Neuronal stem cell (in vitro differentiated cells): Measurements from ENCODE around the gene GRIK4.

Experiments used
- DNase-seq: peaks from one replicate; pipeline ENCODE4 v3.0.0-alpha.2; 2013; ENCODE audit warnings: low spot score
- H2AFZ ChIP-seq: one replicate; pipeline ENCODE4 v1.6.1; 2013; ENCODE audit warnings: mild to moderate bottlenecking, low read length, inconsistent platforms
- H2AK5ac ChIP-seq: 2 replicates; pipeline ENCODE4 v1.6.1; 2013; ENCODE audit warnings: low read depth, mild to moderate bottlenecking, inconsistent platforms, low read length, moderate library complexity, mixed read lengths
- H2BK120ac ChIP-seq: 2 replicates; pipeline ENCODE4 v1.6.1; 2013; ENCODE audit warnings: low read depth, mild to moderate bottlenecking, inconsistent platforms, low read length, moderate library complexity, mixed read lengths
- H2BK12ac ChIP-seq: one replicate; pipeline ENCODE4 v1.6.1; 2013; ENCODE audit warnings: low read length, inconsistent platforms
- H2BK15ac ChIP-seq: 2 replicates; pipeline ENCODE4 v1.6.1; 2013; ENCODE audit warnings: mild to moderate bottlenecking, low read length, inconsistent platforms, mixed read lengths
- H2BK5ac ChIP-seq: one replicate; pipeline ENCODE4 v1.6.1; 2013; ENCODE audit warnings: inconsistent platforms, mild to moderate bottlenecking, low read length, moderate library complexity
- H3K14ac ChIP-seq: one replicate; pipeline ENCODE4 v1.6.1; 2013; ENCODE audit warnings: low read length, inconsistent platforms
- H3K18ac ChIP-seq: 2 replicates; pipeline ENCODE4 v1.6.1; 2013; ENCODE audit warnings: low read length, inconsistent platforms
- H3K23ac ChIP-seq: 2 replicates; pipeline ENCODE4 v1.6.1; 2013; ENCODE audit warnings: low read depth, mild to moderate bottlenecking, mixed read lengths, low read length, inconsistent platforms; ENCODE audit not compliant: poor library complexity
- H3K27ac ChIP-seq: replicated peaks from 3 replicates; pipeline ENCODE4 v1.5.1; 2013; ENCODE audit warnings: low read length, inconsistent platforms
- H3K27me3 ChIP-seq, 3 experiments: 2 replicates each; pipeline ENCODE4 v1.6.1; 2013; ENCODE audit warnings: low read length in 3 of 3, mild to moderate bottlenecking in 2 of 3, inconsistent platforms in 1 of 3, low read depth in 1 of 3, mixed read lengths in 1 of 3, moderate library complexity in 1 of 3; ENCODE audit not compliant: control insufficient read depth in 3 of 3, insufficient read depth in 3 of 3
- H3K36me3 ChIP-seq, 2 donors: replicated peaks in 1 of 2; 2 replicates each; pipeline ENCODE4 v1.6.1; 2013; ENCODE audit warnings: low read length in 2 of 2; ENCODE audit not compliant: control insufficient read depth in 2 of 2, insufficient read depth in 2 of 2
- H3K4ac ChIP-seq: 2 replicates; pipeline ENCODE4 v1.6.1; 2013; ENCODE audit warnings: inconsistent platforms, mild to moderate bottlenecking, low read length, moderate library complexity
- H3K4me1 ChIP-seq, 2 donors: 1 replicate in 1 of 2; 2 replicates in 1 of 2; pipeline ENCODE4 v1.6.1; 2013; ENCODE audit warnings: low read length in 2 of 2, low read depth in 1 of 2; ENCODE audit not compliant: control insufficient read depth in 2 of 2, insufficient read depth in 1 of 2
- H3K4me2 ChIP-seq: one replicate; pipeline ENCODE4 v1.6.1; 2013; ENCODE audit warnings: mild to moderate bottlenecking, low read length, inconsistent platforms; ENCODE audit not compliant: insufficient read depth, poor library complexity, severe bottlenecking
- H3K4me3 ChIP-seq, 2 donors: 2 replicates each; pipeline ENCODE4 v1.5.1; 2013; ENCODE audit warnings: low read length in 2 of 2, mild to moderate bottlenecking in 2 of 2, inconsistent platforms in 1 of 2, moderate library complexity in 1 of 2
- H3K79me1 ChIP-seq: one replicate; pipeline ENCODE4 v1.6.1; 2013; ENCODE audit warnings: low read depth, mild to moderate bottlenecking, inconsistent platforms, low read length, moderate library complexity
- H3K9ac ChIP-seq: one replicate; pipeline ENCODE4 v1.6.1; 2013; ENCODE audit warnings: mild to moderate bottlenecking, low read depth, low read length, inconsistent platforms; ENCODE audit not compliant: poor library complexity
- H3K9me3 ChIP-seq, 2 donors: replicated peaks in 1 of 2; 2 replicates each; pipeline versions ENCODE3 to v1.6.1; 2013; ENCODE audit warnings: low read length in 2 of 2, mild to moderate bottlenecking in 2 of 2, inconsistent platforms in 1 of 2, low read depth in 1 of 2, mixed read lengths in 1 of 2, moderate library complexity in 1 of 2; ENCODE audit not compliant: control insufficient read depth in 2 of 2, insufficient read depth in 1 of 2
- H4K8ac ChIP-seq: one replicate; pipeline ENCODE4 v1.6.1; 2013; ENCODE audit warnings: low read depth, mild to moderate bottlenecking, inconsistent platforms, low read length, moderate library complexity
- H4K91ac ChIP-seq: one replicate; pipeline ENCODE4 v1.6.1; 2013; ENCODE audit warnings: low read length, low read depth, mild to moderate bottlenecking, inconsistent platforms; ENCODE audit not compliant: poor library complexity
- WGBS, 2 donors: extraction: QIAGEN DNeasy Blood & Tissue Kit; methylation state at CpG; one replicate each; pipeline ENCODE4 v1.1.7; 2013; ENCODE audit warnings: missing lambda C conversion rate in 2 of 2, mixed read lengths in 1 of 2; ENCODE audit not compliant: insufficient read length in 2 of 2, insufficient replicate concordance in 1 of 2; ENCODE audit errors: extremely low coverage in 2 of 2; 5-methylcytosine and 5-hydroxymethylcytosine counted together

The GRIK4 gene

GRCh38 chr11:120612513-120613263 is 101.1 kb downstream of the GRIK4 start:
- no peak overlapping the region for H3K27ac ChIP-seq
- no peak overlapping the region for H2BK15ac ChIP-seq
- no peak overlapping the region for H4K8ac ChIP-seq
- no peak overlapping the region for H3K18ac ChIP-seq
- peaks cover 4 to 5% of the 10 kb centered on the region in 2 donors for H3K9me3 ChIP-seq
- WGBS, 2 donors: no CpG with 5 or more reads among the region's 8 CpGs
- no peak overlapping the region for H2BK12ac ChIP-seq
- H3K4me3 ChIP-seq: no peak overlapping the region
- no peak overlapping the region for H2BK120ac ChIP-seq
- no peaks in the 10 kb centered on the region for H3K36me3 ChIP-seq
- H3K23ac ChIP-seq: no peak overlapping the region
- no peak overlapping the region for H2AK5ac ChIP-seq
- DNase-seq: no peak
- H3K9ac ChIP-seq: no peak overlapping the region
- no peak overlapping the region for H2BK5ac ChIP-seq
- peaks cover 15 to 28% of the 10 kb centered on the region in 2 donors for H3K4me1 ChIP-seq
- peaks cover 0 to 7% (median 3%) of the 10 kb centered on the region in 3 experiments for H3K27me3 ChIP-seq
- no peak overlapping the region for H3K14ac ChIP-seq
- H3K4ac ChIP-seq: no peak overlapping the region
- no peaks in the 10 kb centered on the region for H3K79me1 ChIP-seq
- H4K91ac ChIP-seq: no peak overlapping the region
- no peak overlapping the region for H2AFZ ChIP-seq
- H3K4me2 ChIP-seq: no peak overlapping the region

- Histone ChIP-seq H2BK120ac (no peak overlapping the region), H3K79me1 (no peaks in the 10 kb centered on the region), H3K4me1 (peaks cover 15 to 23% of the 10 kb centered on the region in 2 donors), H3K36me3 (no peaks in the 10 kb centered on the region), H3K4me2 (no peak overlapping the region), H3K27ac (no peak overlapping the region), H2BK12ac (no peak overlapping the region), H3K4ac (no peak overlapping the region), H3K4me3 (peak overlapping the region in 1 of 2 donors; percentile 40), H2AFZ (no peak overlapping the region), H2AK5ac (no peak overlapping the region), H3K9ac (no peak overlapping the region), H3K27me3 (peaks cover 0 to 3% (median 3%) of the 10 kb centered on the region in 3 experiments), H4K91ac (no peak overlapping the region), H2BK5ac (no peak overlapping the region), H3K9me3 (peaks cover 9 to 11% of the 10 kb centered on the region in 2 donors), H3K14ac (no peak overlapping the region), H2BK15ac (no peak overlapping the region), H4K8ac (no peak overlapping the region), H3K23ac (no peak overlapping the region), H3K18ac (peak overlapping the region; percentile 17)
- DNase-seq: no peak
- WGBS, 2 donors: no CpG with 5 or more reads among the region's 6 CpGs
These were observed 102.0 kb downstream of the GRIK4 start for GRCh38 chr11:120613264-120614226.

- Histone ChIP-seq H3K23ac (no peak overlapping the region), H2AK5ac (no peak overlapping the region), H3K4me2 (no peak overlapping the region), H3K27me3 (peaks cover 0 to 3% (median 2%) of the 10 kb centered on the region in 3 experiments), H2BK15ac (no peak overlapping the region), H3K14ac (no peak overlapping the region), H3K18ac (no peak overlapping the region), H4K91ac (no peak overlapping the region), H2BK5ac (no peak overlapping the region), H3K27ac (no peak overlapping the region), H3K9me3 (peaks cover 14 to 19% of the 10 kb centered on the region in 2 donors), H2BK120ac (no peak overlapping the region), H2AFZ (no peak overlapping the region), H2BK12ac (no peak overlapping the region), H4K8ac (no peak overlapping the region), H3K9ac (no peak overlapping the region), H3K4ac (no peak overlapping the region), H3K79me1 (no peaks in the 10 kb centered on the region), H3K4me3 (no peak overlapping the region), H3K4me1 (peaks cover 8 to 13% of the 10 kb centered on the region in 2 donors), H3K36me3 (no peaks in the 10 kb centered on the region)
- WGBS, 2 donors: no CpG with 5 or more reads among the region's 2 CpGs
- DNase-seq: no peak
These were observed 103.8 kb downstream of the GRIK4 start for GRCh38 chr11:120615391-120615790.

GRCh38 chr11:120618399-120618798 is 106.9 kb downstream of the GRIK4 start:
- Histone ChIP-seq H4K8ac (no peak overlapping the region), H3K36me3 (no peaks in the 10 kb centered on the region), H3K79me1 (no peaks in the 10 kb centered on the region), H2BK15ac (no peak overlapping the region), H3K23ac (no peak overlapping the region), H3K4ac (no peak overlapping the region), H3K27ac (no peak overlapping the region), H3K4me2 (no peak overlapping the region), H3K9ac (no peak overlapping the region), H3K4me1 (peaks cover 2 to 4% of the 10 kb centered on the region in 2 donors), H3K27me3 (no peaks in the 10 kb centered on the region), H3K4me3 (peak overlapping the region in 1 of 2 donors; percentile 32), H3K14ac (no peak overlapping the region), H3K18ac (no peak overlapping the region), H2AFZ (no peak overlapping the region), H2BK120ac (no peak overlapping the region), H4K91ac (no peak overlapping the region), H2BK12ac (no peak overlapping the region), H2BK5ac (no peak overlapping the region), H3K9me3 (peaks cover 13 to 19% of the 10 kb centered on the region in 2 donors), H2AK5ac (no peak overlapping the region)
- no peak for DNase-seq
- WGBS, 2 donors: no CpG with 5 or more reads among the region's 5 CpGs
